Activated naive CD8-positive, alpha-beta T cell treated with anti-CD3 and anti-CD28 coated beads for 36 hours (primary cell): ENCODE results near the gene THSD1. TPM values are rescaled to one million over a fixed set of nuclear protein-coding genes. Genes with fewer than 3 reads are reported as not detected.
A peak's percentile ranks its signal among the peaks of the same experiment; 100 is the strongest.

ENCODE experiments used
- DNase-seq: peaks from one replicate; pipeline ENCODE4 v3.0.0; 2021
- H3K27ac Mint-ChIP-seq: one replicate; pipeline ENCODE4 v1.8.0; 2022; ENCODE audit warnings: mild to moderate bottlenecking, moderate library complexity, mixed read lengths
- H3K27me3 Mint-ChIP-seq: one replicate; pipeline ENCODE4 v1.8.0; 2022; ENCODE audit warnings: mild to moderate bottlenecking, mixed read lengths
- H3K36me3 Mint-ChIP-seq: one replicate; pipeline ENCODE4 v1.8.0; 2021; ENCODE audit warnings: mild to moderate bottlenecking, mixed read lengths
- H3K4me1 Mint-ChIP-seq: one replicate; pipeline ENCODE4 v1.8.0; 2021; ENCODE audit warnings: mixed read lengths
- H3K4me3 Mint-ChIP-seq: one replicate; pipeline ENCODE4 v1.8.0; 2022; ENCODE audit warnings: mild to moderate bottlenecking, moderate library complexity, mixed read lengths
- H3K9me3 Mint-ChIP-seq: one replicate; pipeline ENCODE4 v1.8.0; 2022; ENCODE audit warnings: mixed read lengths
- total RNA-seq, 2 experiments: library from RNA; stranded (reverse); gene quantifications; one replicate each; pipeline ENCODE4 v1.2.3, GENCODE V29; 2021

The THSD1 gene, protein sequence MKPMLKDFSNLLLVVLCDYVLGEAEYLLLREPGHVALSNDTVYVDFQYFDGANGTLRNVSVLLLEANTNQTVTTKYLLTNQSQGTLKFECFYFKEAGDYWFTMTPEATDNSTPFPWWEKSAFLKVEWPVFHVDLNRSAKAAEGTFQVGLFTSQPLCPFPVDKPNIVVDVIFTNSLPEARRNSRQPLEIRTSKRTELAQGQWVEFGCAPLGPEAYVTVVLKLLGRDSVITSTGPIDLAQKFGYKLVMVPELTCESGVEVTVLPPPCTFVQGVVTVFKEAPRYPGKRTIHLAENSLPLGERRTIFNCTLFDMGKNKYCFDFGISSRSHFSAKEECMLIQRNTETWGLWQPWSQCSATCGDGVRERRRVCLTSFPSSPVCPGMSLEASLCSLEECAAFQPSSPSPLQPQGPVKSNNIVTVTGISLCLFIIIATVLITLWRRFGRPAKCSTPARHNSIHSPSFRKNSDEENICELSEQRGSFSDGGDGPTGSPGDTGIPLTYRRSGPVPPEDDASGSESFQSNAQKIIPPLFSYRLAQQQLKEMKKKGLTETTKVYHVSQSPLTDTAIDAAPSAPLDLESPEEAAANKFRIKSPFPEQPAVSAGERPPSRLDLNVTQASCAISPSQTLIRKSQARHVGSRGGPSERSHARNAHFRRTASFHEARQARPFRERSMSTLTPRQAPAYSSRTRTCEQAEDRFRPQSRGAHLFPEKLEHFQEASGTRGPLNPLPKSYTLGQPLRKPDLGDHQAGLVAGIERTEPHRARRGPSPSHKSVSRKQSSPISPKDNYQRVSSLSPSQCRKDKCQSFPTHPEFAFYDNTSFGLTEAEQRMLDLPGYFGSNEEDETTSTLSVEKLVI
- total RNA-seq = under 1 TPM; 0.14 to 0.26 TPM

DNA sequence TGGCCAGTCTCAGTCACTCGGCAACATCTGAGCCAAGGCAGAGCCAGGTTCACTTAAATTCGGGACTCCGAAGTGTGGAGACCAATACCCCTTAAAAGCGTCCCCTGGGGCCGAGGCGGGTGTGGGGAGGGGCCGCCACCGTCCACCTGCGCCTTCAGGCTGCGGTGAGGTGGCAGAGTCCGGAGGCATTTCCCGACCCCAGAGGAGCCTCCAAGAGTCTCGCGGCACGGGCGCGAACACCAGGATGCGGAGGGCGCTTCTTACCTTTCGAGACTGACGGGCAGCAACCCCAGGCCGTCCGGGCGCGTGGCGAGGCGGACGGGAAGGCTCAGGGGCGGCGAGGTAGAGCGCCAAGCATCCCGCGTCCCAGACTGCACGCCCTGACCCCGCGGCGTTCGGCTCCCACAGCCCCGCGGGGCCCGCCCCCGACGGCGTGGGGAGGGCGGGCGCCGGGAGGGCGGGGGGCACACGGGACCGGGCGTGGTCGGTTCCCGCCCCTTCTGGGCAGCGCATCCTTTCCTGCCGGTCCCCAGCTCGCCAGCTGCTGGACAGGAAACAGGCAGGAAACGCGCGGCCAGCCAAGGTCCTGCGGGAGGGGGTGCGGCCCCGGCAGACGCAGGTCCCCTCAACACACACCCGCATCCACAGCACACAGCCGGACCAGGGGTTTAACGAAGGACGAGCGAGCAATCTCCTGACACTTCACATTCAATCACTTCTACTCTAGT, at the start of gene THSD1:
Gene THSD1 (minus strand): TSS at position 406 of the 728 bp plus-strand sequence. CDS start 3,572 bp downstream, outside the sequence.
- no peaks in the 10 kb centered on the region for H3K9me3 Mint-ChIP-seq
- H3K4me1 Mint-ChIP-seq = peaks cover 18% of the 10 kb centered on the region
- DNase-seq = peak; percentile 22
- H3K27ac Mint-ChIP-seq = no peak within 1 kb of the TSS
- H3K4me3 Mint-ChIP-seq = peak within 1 kb of the TSS; percentile 60
- H3K27me3 Mint-ChIP-seq = peaks cover 20% of the 10 kb centered on the region
- H3K36me3 Mint-ChIP-seq = no peaks in the 10 kb centered on the region

DNA sequence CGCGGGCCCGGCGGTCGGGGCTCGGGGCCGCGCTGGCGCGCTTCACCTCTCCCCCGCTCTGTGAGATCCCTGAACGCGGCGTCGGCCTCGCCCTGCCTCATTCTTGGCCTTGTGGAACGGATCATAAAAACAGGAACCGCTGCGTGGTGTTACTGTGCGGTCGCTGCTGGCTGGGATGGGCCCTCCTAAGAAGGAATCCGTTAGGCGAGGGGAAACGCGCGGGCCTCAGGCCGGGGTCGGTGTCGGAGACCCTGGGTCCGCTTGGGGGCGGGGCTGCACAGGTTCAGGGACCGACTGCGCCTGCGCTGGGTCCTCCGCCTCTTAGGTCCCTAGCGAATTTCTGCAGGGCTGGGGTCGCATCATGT, 49.7 kb upstream of the THSD1 start:
- peaks cover 28% of the 10 kb centered on the region for H3K4me1 Mint-ChIP-seq

DNA sequence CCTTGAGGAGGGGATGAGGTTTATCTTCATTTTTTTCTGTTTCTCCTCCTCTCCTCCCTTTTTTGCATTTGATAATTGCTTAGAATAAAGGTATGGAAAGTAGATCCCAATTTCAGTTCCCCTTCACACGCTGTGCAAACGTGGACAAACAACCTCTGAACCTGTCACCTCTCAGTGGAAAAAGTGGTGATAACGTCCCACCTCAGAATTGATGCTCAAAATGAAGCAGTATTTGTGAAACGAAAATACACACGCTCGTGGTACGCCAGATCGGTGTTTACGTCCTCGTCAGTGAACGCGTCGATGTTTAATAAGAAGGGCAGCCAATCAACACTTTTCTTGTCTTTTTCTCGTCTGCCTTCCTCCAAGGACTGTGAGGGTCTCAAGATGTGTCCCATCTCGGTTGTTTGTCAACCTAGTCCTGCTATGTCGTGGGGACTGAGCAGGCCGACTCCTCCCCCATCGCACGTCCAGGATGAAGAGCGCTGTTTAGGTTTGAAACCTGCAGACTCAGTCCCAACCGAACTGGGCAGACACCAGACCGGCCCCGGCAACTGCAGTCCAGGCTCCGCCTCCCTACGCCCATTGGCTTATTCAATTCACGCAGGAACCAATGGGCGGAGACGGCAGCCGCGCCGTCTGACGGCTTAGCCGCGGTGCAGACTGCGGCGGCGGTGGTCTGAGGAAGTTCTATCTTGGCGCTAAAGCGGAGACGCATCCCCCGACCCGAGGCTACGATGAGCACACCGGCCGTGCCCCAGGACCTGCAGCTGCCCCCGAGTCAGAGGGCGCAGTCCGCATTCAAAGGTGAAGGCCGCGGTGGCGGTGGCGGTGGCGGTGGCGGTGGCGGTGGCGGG, 49.1 kb upstream of the THSD1 start, which contains the start of gene CKAP2:
Gene CKAP2 (plus strand): TSS at position 659 of the 857 bp plus-strand sequence. CDS start 79 bp downstream, at position 738.
- Mint-ChIP-seq H3K36me3 (peaks cover 21% of the 10 kb centered on the region), H3K27ac (peak within 1 kb of the TSS; percentile 98), H3K4me3 (peak within 1 kb of the TSS; percentile 85), H3K4me1 (peaks cover 28% of the 10 kb centered on the region), H3K9me3 (no peaks in the 10 kb centered on the region), H3K27me3 (peaks cover 4% of the 10 kb centered on the region)
- DNase-seq = peak; percentile 91

More for the DNA sequence above, 49.7 kb upstream of the THSD1 start:
- peak overlapping the region; percentile 85 for H3K4me3 Mint-ChIP-seq
- H3K36me3 Mint-ChIP-seq = peaks cover 22% of the 10 kb centered on the region
- H3K27ac Mint-ChIP-seq = peak overlapping the region; percentile 88
- peaks cover 4% of the 10 kb centered on the region for H3K27me3 Mint-ChIP-seq
- DNase-seq = peak; percentile 80
- H3K9me3 Mint-ChIP-seq = no peaks in the 10 kb centered on the region

DNA sequence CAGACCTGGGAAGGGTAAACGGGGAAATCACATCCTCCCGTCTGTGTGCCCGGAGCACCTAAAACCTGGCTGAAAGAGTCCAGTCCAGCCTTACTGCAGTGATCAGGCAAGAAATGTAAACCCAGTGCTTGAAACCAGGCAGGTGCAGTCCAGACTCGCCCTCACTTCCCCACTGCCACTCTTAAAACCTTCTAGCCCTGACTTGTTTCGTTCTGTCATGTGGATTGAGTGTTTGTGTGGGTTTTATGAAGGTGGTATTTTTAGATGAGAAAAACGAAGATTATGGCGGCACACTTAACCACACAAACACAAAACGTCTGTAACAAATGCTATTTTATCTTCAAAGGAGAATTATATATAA, 48.5 kb upstream of the THSD1 start:
- H3K4me1 Mint-ChIP-seq = peaks cover 28% of the 10 kb centered on the region
- H3K9me3 Mint-ChIP-seq = no peaks in the 10 kb centered on the region
- H3K4me3 Mint-ChIP-seq = peak overlapping the region; percentile 85
- peaks cover 4% of the 10 kb centered on the region for H3K27me3 Mint-ChIP-seq
- peak overlapping the region; percentile 98 for H3K27ac Mint-ChIP-seq
- H3K36me3 Mint-ChIP-seq = peaks cover 19% of the 10 kb centered on the region
- peak; percentile 7 for DNase-seq

DNA sequence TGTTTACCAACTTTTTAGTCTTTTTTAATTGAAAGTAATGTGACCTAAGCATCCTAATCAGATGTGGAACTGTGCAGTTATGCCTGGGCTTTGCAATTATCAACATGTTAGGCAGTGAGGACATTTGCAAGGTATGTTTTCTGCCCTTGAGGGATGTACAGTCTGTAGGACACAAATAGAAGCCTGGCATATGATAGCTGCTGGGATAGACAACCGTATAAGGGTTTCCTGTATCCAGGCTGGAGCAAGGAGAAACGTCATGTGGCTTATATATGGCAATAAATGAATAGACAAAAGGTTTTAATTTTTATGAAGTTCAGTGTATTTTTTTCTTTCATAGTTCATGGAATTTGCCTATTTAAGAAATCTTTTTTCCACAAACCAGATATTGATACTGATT, 46.5 kb upstream of the THSD1 start:
- H3K4me3 Mint-ChIP-seq = no peak overlapping the region
- DNase-seq = no peak
- no peaks in the 10 kb centered on the region for H3K9me3 Mint-ChIP-seq
- no peak overlapping the region for H3K27ac Mint-ChIP-seq
- peaks cover 4% of the 10 kb centered on the region for H3K27me3 Mint-ChIP-seq
- peaks cover 38% of the 10 kb centered on the region for H3K4me1 Mint-ChIP-seq
- peaks cover 16% of the 10 kb centered on the region for H3K36me3 Mint-ChIP-seq

DNA sequence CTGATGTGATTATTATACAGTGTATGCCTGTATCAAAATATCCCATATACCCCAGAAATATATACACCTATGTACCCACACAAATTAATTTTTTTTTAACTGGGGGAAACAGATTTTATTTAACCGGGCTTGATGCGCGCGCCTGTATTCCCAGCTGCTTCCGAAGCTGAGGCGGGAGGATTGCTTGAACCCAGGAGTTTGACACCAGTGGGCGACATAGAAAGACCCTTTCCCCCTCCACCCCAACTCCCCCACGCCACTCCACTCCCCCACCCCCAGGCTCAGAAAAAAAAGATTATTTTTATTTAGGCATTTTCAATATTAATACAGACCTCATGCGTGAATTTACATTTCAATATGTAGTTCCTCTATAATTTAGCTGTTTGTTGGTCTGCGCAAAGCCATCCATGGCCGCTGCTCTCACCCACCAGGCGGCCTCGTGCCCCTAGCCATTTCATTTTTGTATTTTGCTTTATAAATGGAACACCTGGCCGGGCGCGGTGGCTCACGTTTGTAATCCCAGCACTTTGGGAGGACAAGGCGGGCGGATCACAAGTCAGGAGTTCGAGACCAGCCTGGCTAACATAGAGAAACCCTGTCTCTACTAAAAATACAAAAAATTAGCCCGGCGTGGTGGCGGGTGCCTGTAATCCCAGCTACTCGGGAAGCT, 45.3 kb upstream of the THSD1 start:
- H3K27ac Mint-ChIP-seq = no peak overlapping the region
- H3K4me3 Mint-ChIP-seq = peak overlapping the region; percentile 82

DNA sequence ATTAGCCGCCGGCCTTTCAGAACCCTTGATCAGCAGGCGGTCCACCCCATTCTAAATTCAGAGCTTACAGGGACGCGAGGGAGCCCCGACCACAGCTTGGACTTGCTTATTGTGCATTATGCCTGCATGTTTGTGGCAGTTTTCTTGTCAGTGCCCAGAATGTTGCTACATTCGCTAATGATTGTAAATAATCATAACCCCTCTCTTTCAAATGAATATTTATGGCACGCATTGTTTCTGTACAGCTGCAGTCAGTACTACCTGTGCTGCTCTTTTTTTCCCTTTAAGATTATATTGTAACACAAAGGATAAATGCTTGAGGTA, 44.8 kb upstream of the THSD1 start:
- peaks cover 4% of the 10 kb centered on the region for H3K27me3 Mint-ChIP-seq

More for the DNA sequence above, 45.3 kb upstream of the THSD1 start:
- Mint-ChIP-seq H3K4me1 (peaks cover 34% of the 10 kb centered on the region), H3K27me3 (peaks cover 4% of the 10 kb centered on the region), H3K9me3 (no peaks in the 10 kb centered on the region), H3K36me3 (peaks cover 7% of the 10 kb centered on the region)
- no peak for DNase-seq

DNA sequence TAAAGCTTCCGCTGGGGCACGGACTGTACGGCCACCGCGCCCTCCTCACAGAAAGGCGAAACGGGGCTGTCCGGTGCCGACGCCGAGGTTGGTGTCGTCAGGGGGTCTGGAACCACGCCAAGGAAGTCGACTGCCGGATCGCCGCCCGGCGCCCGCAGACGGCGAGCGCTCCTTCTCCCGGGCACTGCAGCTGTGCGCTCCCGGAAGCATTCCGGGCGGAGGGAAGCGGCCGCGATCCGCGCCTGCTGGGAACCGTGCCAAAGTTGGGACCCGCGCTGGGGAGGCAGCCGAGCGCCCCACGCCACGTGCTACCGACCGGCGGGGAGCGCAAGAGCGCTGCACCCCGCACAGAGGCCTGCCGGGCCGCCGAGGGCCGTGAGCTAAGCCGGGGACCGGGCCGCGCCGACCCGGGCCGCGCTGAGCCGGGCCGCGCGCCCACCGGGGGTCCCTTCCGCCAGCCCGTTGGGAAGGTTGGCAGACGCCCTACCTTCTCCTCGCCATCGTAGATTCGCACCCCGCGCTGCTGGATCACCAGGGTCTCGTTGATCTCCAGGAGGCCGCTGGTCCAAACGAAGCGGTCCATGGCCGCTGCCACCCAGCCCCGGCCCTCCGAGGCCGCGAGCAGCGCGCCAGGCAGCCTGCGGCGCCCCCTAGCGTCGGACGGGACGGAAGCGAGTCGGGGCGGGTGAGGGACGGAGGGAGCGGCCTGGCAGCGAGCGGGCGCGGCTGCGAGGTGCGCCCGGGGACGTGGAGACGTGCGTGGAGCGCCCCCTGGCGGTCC, 44.2 kb upstream of the THSD1 start, which contains the start of gene VPS36:
Gene VPS36 (minus strand): TSS at position 623 of the 781 bp plus-strand sequence. CDS start 40 bp downstream, at position 583.
- H3K27ac Mint-ChIP-seq = peak within 1 kb of the TSS; percentile 87
- DNase-seq = peak; percentile 96
- no peaks in the 10 kb centered on the region for H3K9me3 Mint-ChIP-seq
- peak within 1 kb of the TSS; percentile 94 for H3K4me3 Mint-ChIP-seq
- H3K27me3 Mint-ChIP-seq = peaks cover 1% of the 10 kb centered on the region
- peaks cover 32% of the 10 kb centered on the region for H3K4me1 Mint-ChIP-seq
- H3K36me3 Mint-ChIP-seq = peaks cover 5% of the 10 kb centered on the region

More for the DNA sequence above, 44.8 kb upstream of the THSD1 start:
- peak overlapping the region; percentile 82 for H3K4me3 Mint-ChIP-seq
- DNase-seq = no peak
- peak overlapping the region; percentile 85 for H3K27ac Mint-ChIP-seq
- peaks cover 33% of the 10 kb centered on the region for H3K4me1 Mint-ChIP-seq
- peaks cover 4% of the 10 kb centered on the region for H3K36me3 Mint-ChIP-seq
- H3K9me3 Mint-ChIP-seq = no peaks in the 10 kb centered on the region

DNA sequence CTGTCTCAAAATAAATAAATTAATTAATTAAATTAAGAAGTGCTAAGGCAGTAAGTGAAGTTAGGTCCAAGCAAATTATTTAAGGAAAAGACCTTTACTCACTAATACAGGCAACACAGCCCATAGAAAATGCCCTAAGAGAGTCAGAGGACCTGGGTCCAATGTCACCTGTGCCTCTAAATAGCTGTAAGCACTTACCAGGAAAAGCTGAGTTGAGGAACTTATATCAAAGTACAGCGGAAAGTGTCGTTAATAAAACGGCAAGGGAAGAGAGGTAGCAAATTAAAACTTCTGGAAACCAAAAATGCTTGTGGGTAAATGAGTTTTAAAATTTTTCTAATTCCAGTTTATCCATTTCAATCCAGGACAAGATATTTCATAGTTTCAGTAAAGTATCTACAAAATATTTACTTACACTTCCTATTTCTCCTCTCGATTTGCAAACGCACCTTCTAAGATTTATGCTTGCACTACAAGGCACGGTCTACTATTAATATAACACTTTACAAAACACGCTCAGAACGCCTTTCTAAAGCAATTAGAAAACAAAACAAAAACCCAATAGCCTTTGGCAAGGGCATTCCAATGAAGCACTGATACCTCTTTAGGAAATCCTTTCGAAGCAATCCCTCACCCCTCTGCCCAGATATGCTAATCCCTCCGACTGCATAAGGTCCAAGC, 43.5 kb upstream of the THSD1 start:
- H3K4me3 Mint-ChIP-seq = peak overlapping the region; percentile 94
- DNase-seq = no peak
- peak overlapping the region; percentile 87 for H3K27ac Mint-ChIP-seq
- peaks cover 5% of the 10 kb centered on the region for H3K36me3 Mint-ChIP-seq
- H3K9me3 Mint-ChIP-seq = no peaks in the 10 kb centered on the region
- no peaks in the 10 kb centered on the region for H3K27me3 Mint-ChIP-seq
- H3K4me1 Mint-ChIP-seq = peaks cover 31% of the 10 kb centered on the region

DNA sequence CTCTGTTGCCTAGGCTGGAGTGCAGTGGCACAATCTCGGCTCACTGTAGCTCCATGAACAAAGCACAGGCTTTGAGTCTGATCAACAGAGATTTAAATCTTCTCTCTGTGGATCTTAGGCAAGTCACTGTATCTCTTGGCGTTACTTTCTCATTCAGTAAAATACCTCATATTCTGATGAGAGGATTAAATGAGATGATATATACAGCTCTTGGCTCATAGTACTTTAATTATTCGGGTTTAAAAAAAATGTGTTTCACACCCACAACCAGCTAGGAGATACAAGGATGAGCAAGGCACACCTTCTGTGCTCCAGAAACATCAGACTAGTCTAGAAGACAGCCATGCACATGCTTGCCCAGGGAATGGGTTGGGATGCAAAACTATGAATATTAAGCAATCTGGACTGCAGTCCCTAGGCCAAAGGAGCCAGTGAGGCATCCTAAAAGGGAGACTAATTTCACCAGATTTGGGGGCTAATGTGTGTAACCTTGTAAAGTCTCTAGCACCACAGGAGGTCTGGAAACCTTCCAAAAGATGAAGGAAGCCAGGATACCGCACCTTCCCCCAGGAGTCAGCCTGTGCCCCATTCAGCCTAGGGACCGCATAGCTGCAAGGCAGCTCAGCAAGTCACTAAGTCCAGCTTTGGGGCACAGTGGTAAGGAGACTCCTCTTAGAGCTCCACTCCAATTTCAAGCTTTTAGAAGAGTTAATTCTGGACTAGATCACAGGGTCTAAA, 42.0 kb upstream of the THSD1 start:
- Mint-ChIP-seq H3K27me3 (no peaks in the 10 kb centered on the region), H3K4me1 (peaks cover 22% of the 10 kb centered on the region), H3K4me3 (no peak overlapping the region), H3K27ac (no peak overlapping the region), H3K9me3 (no peaks in the 10 kb centered on the region), H3K36me3 (peaks cover 5% of the 10 kb centered on the region)
- no peak for DNase-seq

DNA sequence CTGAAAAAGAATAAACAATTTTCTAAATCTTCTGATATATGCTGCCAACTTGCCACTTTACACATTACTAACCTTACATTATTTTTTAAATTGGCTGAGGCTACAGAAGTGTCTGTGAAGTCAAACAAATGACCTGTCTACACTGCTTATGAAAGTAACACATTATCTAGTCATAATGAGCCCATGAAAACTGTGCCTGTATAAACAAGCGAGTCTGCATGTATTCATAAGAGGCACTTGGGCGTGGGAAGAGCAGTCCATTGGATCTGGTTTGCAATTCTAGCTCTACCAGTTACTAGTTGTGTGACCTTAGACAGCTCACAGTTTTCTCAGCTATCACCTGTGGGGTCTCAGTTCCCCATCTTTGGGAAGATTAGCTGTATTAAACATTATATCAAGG, 41.4 kb upstream of the THSD1 start:
- H3K9me3 Mint-ChIP-seq = no peaks in the 10 kb centered on the region
- no peak overlapping the region for H3K4me3 Mint-ChIP-seq
- H3K4me1 Mint-ChIP-seq = peaks cover 22% of the 10 kb centered on the region
- H3K27me3 Mint-ChIP-seq = no peaks in the 10 kb centered on the region
- peaks cover 7% of the 10 kb centered on the region for H3K36me3 Mint-ChIP-seq
- H3K27ac Mint-ChIP-seq = no peak overlapping the region
- DNase-seq = no peak

DNA sequence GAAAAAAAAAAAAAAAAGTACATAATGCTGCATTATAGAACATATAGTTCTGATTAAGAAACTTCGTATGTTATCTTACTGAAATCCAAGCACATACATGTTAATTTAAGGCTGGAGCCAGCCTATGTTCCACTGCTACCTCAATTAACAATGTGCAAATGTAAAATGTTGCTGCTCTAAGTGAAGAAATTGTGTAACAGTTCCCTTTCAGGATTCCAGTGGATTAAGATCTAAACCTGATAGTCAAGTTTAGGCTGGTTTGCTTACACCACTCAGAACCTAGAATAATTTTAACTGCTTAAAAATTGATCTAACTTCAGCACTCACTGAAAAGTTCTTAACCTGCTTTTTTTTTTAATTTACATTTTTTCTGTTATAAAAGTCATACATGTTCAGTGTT, 40.3 kb upstream of the THSD1 start:
- DNase-seq = no peak
- Mint-ChIP-seq H3K27me3 (no peaks in the 10 kb centered on the region), H3K4me3 (no peak overlapping the region), H3K9me3 (no peaks in the 10 kb centered on the region), H3K36me3 (peaks cover 7% of the 10 kb centered on the region), H3K4me1 (peaks cover 22% of the 10 kb centered on the region), H3K27ac (no peak overlapping the region)
